Measurements from ENCODE around the gene CLP1. TPM values are rescaled to one million over a fixed set of nuclear protein-coding genes. Genes with fewer than 3 reads are reported as not detected.
"Not testable (repeated sequence)": the region's sequence is repeated elsewhere in the genome, so short reads cannot be mapped to it uniquely, and the experiment has no call there.

Gene CLP1
- total RNA-seq, 1 donor from 2014 or later: 7.7 TPM

DNA sequence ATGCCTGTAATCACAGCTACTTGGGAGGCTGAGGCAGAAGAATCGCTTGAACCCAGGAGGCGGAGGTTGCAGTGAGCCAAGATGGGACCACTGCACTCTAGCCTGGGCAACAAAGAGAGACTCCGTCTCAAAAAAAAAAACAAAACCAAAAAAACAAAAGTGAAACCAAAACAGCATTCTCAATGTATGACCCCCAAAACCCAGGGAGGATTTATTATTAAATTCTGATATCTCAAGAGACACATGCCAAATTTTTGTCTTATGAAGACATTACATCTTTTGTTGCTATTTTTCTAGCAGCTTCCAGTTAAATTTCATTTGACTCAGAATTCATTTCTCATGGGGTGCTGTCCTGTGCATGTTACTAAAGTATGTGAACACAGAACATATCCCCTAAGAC lies 4.9 kb upstream of the CLP1 start:
- ATAC-seq: no peak
- no peak for DNase-seq
- intact Hi-C loops (cut with micrococcal nuclease): no loop called here

DNA sequence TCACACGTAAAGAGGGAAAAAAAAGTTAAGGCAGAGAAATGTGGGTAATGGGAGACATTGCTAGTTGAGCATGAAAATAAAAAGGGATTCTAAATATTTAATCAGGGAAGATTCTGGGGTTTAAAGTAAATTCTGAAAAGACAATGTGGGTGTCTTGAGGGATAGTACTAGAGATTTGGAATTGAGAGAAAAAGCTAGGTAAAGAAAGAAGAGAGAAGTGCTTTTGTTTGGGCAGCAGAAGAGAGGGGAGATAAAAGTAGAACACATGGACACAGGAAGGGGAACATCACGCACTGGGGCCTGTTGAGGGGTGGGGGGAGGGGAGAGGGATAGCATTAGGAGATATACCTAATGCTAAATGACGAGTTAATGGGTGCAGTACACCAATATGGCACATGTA lies 4.4 kb upstream of the CLP1 start:
- intact Hi-C loops (cut with micrococcal nuclease): no loop called here
- no peak for ATAC-seq

DNA sequence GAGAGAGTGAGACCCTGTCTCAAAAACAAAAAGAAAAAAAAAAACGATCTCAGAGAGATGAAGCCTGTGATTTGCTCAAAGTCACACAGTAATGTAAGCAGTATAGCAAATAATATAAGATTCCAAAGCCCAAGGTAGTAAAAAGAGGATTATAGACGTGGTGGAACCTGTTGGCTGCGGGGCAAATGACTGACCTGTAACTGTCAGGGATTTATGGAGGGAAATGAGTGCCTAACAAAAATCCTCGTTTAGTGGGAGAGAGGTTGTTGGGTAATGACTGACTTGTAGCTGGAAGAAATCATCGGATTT lies 723 bp upstream of the CLP1 start:
- ATAC-seq: no peak
- no peak for DNase-seq
- intact Hi-C loops (cut with micrococcal nuclease): no loop called here

More for the DNA sequence above, 4.4 kb upstream of the CLP1 start:
- no peak for DNase-seq

DNA sequence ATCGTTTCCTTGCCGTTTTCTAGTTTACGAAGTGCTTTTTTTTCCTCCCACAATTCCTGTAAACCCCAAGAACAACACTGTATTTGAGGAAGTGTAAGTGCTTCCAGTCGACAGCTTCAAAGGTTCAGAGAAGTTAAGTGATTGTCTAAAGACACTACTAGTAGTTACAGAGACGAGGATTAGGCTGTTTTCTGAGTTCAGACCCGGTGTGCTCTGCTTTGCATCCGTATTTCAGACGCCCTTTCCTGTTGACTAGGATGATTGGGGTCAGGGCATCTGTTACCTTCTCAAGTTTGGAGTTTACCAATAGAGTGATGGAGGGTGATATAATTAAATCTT lies 430 bp downstream of the CLP1 start:
- DNase-seq (no peak), ATAC-seq (no peak)
- intact Hi-C loops (cut with micrococcal nuclease): no loop called here

DNA sequence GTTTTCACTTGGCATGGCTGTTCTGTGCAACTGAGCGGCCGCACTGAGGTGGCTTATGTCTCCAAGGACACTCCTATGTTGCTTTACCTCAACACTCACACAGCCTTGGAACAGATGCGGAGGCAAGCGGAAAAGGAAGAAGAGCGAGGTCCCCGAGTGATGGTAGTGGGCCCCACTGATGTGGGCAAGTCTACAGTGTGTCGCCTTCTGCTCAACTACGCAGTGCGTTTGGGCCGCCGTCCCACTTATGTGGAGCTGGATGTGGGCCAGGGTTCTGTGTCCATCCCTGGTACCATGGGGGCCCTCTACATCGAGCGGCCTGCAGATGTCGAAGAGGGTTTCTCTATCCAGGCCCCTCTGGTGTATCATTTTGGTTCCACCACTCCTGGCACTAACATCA lies 2.1 kb downstream of the CLP1 start:
- DNase-seq: no peak
- ATAC-seq: no peak
- intact Hi-C loops (cut with micrococcal nuclease): no loop called here

DNA sequence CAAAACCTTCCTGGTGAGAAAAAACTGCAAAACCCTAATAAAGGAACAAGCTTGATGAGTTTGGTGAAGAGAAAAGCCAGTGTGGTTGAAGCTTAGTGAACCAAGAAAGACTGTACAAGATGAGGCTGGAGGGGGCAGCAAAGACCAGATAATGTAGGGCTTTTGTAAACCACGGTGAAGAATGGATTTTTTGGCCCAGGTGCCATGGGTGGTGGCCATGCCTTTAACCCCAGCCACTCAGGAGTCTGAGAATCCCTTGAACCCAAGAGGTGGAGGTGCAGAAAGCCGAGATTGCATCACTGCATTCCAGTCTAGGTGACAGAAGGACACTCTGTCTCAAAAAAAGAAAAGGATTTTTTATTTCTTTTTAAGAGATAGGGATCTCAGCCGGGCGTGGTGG lies 5.3 kb downstream of the CLP1 start:
- intact Hi-C loops (cut with micrococcal nuclease): no loop called here
- ATAC-seq (no peak), DNase-seq (no peak)

DNA sequence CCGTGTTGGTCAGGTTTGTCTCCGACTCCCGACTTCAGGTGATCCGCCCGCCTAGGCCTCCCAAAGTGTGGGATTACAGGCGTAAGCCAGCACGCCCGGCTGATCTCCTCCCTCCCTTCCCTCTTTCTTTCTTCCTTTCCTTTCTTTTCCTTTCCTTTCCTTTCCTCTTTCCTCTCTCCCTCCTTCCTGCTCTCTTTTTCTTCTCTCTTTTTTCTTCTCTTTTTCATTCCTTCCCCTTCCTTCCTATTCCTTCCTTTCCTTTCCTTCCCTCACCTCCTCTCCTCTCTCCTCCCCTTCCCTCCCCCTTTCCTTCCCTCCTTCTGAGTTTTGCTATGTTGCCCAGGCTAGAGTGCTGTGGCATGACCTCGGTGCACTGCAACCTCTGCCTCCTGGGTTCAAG lies 6.4 kb downstream of the CLP1 start:
- no peak for ATAC-seq
- DNase-seq: no peak
- intact Hi-C loops (cut with micrococcal nuclease): no loop called here

DNA sequence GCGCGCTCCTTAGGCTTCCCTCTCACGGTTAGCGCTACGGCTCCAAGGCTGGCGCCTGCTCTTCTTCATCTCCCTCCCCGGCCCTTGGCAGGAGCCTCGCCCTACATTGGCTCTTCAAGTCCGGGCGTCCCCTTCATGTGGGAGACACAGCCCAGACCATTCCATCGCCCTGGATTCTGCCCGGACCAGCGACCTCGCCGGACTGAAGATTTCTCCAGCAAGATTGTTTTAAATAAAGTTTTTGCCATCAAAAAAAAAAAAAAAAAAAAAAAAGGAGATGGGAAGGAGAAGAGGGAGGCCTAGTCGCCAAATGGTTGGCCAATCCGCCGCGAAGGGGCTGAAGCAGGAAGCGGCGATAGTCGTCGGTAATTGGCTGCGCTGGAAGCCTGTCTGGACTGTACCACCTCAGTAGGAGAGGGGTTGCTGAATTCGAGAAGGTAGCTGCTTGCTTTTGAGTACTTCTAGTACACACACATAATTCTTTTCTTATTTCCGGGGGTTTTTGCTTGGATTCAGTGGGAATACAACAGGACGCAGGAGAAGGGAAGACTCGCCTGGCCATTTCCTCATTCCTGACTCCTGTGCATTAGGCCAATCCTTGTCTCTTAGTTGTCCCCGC lies 9.7 kb downstream of the CLP1 start:
- ATAC-seq (peak; percentile 87), DNase-seq (peak; percentile 97)
- intact Hi-C loops (cut with micrococcal nuclease): no loop called here

DNA sequence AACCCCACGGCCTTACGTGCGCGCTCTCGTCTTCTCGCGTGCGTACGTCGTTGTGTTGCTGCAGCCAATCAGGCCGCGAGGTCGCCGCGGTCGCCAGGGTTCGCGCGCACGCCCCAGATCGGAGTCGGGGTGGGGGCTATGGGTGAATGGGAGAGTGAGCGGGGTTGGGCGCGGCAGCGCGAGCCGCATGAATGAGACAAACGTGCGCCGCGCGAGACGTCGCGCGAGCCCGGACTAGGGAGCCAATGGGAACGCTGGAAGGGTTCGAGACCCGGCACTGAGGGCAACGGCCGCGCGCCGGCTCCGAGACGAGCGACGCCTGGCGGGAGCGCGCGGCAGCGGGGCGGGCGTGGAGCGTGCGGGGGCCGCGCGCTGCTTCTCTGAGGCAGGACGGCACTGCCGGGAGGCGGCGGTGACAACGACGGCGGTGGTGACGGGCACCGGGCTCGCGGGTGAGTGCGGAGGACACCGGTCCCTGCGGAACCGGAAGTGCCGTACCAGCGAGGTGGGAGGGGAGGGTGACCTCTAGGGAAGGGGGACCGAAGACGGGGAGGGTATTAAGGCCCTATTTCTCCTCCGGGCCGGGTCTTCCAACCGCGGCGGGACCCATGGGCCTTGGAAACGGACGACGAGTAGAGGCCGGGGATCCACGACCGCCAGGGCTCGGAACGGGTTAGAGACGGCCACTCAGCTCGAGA lies 10.3 kb downstream of the CLP1 start, which contains the start of gene ZDHHC5:
Gene ZDHHC5 (plus strand): TSS at position 379 of the 698 bp plus-strand sequence. CDS start 4,977 bp downstream, outside the sequence.
- DNase-seq (peak; percentile 100), ATAC-seq (peak; percentile 95)
- intact Hi-C loops (cut with micrococcal nuclease): loop anchor here (2.0 kb wide), 2 partner anchors 45 to 75 kb away; partner anchors contain the start of genes MED19 and TMX2

DNA sequence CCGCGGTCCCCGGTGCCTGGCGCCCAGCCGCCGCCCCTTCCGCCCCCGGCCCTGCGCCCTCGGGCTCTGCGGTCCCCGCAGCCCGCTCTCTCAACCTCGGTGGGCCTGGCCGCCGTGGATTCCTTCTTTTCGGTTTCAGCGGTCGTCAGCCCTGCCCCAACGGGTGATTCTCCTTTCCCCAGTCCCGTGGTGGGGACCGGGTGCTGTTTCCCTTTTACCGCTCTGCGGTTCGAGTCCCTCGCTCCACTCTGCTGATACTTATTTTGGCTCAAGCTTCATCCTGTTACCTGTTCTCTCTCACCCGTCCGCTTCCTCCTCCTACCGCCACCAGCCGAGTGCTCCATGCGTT lies 10.8 kb downstream of the CLP1 start:
- ATAC-seq: peak; percentile 6
- intact Hi-C loops (cut with micrococcal nuclease): loop anchor here (2.0 kb wide), 2 partner anchors 44 to 74 kb away; partner anchors contain the start of genes MED19 and TMX2
- no peak for DNase-seq

DNA sequence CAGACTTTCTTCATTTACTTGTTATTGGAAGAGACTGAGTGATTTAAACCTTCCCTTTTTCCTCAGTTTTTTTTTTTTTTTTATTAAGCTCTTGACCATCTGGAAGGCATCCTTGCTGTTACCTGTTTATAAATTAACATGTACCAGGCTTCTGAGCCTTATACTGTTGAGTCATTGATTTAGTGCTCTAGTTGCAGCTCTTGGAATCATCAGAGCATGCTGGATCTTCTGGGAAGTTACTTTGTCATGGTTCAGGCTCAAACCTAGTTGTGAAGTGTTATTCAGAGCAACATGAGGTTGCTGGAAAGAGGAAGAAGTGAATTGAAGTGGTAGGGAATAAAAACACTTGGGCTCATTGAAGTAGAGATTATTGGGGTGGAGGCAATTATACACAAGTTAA lies 16.7 kb downstream of the CLP1 start:
- ATAC-seq (no peak), DNase-seq (no peak)
- intact Hi-C loops (cut with micrococcal nuclease): no loop called here

DNA sequence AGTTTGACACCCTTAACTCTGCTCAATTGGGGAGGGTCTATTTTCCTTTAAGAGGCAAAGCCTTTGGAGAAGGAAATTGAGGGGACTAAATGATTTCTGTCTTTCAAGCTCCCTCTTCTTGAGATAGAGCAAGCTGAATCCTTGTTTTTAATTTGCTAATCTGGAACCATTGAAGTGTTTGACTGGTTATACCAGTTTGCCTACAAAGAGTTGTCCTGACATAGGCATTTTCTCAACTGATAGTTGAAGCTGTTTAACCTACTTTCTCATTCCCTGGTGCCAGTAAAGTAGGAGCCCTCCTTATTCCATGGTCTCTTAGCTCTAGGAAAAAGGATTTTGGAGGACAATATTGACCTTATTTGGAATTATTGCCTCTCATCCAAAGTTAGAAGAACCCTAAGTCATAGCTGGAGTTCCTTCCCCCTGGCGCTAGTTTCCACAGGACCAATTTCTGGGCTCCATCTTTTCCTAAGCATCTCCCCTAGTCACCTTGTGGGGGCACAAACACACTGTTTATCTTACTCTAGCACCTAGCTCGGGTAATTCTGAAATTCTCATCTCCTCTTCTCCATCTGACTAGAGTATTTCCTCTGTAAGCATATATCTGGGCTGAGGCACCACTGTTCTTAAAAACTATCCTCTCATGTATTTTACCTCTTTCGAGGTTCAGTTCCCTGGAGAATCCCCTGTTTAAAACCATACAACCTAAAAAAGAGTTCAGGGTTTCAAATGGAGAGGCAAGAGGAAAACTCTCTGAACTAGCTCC lies 17.8 kb downstream of the CLP1 start:
- intact Hi-C loops (cut with micrococcal nuclease): no loop called here

DNA sequence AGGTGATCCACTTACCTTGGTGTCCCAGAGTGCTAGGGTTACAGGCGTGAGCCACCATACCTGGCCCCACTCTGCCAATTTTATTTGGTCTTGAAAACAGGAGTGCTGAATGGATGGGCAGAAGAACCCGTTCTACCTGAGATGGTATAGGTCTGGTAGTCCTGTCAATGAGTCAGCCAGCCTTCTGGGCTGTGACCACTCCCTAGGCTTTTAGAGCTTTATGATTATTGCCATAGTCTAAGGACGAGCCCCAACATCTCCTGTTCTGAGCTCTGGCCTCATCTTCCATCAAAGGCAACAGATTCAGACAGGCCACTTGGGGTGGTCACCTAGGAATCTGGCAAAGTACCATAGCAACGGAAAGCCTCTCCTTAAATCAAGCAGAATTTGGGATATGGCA lies 21.8 kb downstream of the CLP1 start:
- no peak for ATAC-seq

More for the DNA sequence above, 17.8 kb downstream of the CLP1 start:
- ATAC-seq (no peak), DNase-seq (no peak)

DNA sequence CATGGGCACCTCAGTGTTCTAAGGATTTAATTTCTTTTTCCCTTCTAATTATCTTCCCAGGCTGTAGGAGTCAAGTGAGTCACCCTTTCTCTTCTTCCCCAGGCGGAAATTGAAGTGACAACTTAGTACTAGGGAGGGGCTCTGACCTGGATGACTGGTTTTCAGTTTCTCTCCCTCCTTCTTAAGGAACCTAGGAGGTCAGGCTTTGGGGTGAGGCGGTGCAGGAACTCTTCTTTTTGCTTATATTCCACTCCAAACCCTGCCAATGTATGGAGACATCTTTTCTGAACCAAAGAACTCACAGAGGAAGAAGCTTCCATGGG lies 23.0 kb downstream of the CLP1 start:
- ATAC-seq: no peak

More for the DNA sequence above, 21.8 kb downstream of the CLP1 start:
- intact Hi-C loops (cut with micrococcal nuclease): no loop called here
- no peak for DNase-seq

DNA sequence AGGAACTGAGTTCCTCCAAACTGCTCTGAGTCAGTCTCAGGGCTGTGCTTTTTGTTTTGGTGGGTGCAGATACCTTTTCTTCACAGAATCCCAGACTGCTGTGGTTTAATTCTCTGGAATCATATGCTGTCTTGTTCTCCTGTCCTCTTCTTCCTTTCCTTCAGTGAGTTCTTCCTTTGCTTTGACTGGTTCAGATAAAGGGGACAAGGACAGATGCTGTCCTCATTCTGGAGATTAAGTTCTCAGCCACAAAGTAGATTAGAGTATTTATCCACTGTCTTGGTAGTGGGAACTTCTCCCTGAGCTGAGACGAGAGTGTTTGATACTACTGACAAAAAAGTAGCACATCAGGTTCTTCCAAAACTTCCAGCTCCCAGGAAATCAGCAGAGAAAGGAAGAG lies 23.6 kb downstream of the CLP1 start:
- DNase-seq (no peak), ATAC-seq (no peak)
- intact Hi-C loops (cut with micrococcal nuclease): no loop called here

More for the DNA sequence above, 23.0 kb downstream of the CLP1 start:
- no peak for DNase-seq
- intact Hi-C loops (cut with micrococcal nuclease): no loop called here

DNA sequence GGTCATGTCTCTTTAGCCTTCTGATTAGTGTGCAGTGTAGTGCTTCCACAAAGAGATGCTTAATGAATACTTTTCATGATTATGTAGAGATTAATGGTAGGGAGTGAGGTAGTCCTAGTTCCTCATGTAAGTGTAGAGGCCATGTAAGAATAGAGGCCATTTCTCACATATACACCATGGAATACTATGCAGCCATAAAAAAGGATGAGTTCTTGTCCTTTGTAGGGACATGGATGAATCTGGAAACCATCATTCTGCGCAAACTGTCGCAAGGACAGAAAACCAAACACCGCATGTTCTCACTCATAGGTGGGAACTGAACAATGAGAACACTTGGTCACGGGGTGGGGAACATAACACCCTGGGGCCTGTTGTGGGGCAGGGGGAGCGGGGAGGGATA lies 32.9 kb downstream of the CLP1 start:
- intact Hi-C loops (cut with micrococcal nuclease); ATAC-seq; DNase-seq: not testable (repeated sequence)

DNA sequence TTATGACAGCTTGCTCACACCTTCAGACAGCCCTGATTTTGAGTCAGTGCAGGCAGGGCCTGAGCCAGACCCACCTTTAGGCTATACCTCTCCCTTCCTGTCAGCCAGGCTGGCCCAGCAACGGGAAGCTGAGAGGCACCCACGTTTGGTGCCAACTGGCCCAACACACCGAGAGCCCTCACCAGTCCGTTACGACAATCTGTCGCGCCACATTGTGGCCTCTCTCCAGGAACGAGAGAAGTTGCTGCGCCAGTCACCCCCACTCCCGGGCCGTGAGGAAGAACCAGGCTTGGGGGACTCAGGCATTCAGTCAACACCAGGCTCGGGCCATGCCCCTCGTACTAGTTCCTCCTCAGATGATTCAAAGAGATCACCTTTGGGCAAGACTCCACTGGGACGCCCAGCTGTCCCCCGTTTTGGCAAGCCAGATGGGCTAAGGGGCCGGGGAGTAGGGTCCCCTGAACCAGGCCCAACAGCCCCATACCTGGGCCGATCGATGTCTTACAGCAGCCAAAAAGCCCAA lies 41.3 kb downstream of the CLP1 start:
- intact Hi-C loops (cut with micrococcal nuclease): no loop called here
- ATAC-seq (peak; percentile 29), DNase-seq (no peak)

DNA sequence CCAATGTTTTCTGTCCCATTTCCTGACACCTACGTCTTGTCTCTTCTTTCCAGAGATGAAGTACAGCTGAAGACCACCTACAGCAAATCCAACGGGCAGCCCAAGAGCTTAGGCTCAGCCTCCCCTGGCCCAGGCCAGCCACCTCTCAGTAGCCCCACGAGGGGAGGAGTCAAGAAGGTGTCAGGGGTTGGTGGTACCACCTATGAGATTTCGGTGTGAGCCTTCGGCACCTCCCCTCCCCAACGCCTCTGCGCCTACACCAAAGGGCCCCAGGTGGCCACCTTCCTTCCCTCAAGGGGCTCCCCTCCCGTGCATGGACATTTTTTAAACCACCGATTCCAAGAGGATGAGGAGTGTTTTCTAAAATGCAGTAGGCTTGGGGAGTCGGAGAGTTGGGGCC lies 42.3 kb downstream of the CLP1 start:
- DNase-seq (no peak), ATAC-seq (no peak)
- intact Hi-C loops (cut with micrococcal nuclease): no loop called here

DNA sequence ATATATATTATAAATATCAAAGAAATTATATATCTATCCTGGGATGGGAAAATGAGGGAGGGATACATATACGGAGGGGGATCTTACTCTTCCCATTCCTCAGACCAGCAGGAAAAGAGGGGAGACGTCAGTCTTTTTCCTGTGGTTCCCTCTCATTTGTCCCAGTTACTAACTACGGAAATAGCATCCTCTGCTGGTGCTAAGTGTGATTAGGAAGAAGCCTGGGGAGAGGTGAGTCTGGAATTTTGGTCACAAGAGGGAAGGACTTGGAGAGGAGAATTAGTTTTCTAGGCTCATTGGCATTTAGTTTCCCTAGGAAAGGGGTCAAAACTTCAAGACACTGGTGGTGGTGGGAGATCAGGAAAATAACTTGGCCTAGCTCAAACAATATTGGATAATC lies 42.9 kb downstream of the CLP1 start:
- intact Hi-C loops (cut with micrococcal nuclease): no loop called here
- no peak for ATAC-seq
- no peak for DNase-seq

DNA sequence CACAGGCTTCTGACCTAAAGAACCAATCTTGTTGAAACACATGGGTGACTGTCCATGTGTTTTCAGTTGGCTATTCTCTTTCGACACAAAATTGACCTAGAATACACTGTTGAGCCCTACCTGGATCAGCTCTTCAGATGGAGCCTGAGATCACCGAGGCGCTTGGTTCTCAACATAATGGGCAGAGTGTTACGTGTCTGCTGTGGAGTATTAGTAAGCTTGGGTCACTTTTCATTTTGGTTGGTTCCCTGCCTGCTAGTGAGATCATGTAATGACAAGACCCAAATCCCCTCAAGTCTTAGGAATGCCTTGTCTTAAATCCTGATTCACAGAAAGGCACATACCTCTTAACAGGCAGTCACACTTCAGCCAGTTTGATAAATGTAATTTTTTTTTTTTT lies 45.8 kb downstream of the CLP1 start:
- DNase-seq: no peak
- intact Hi-C loops (cut with micrococcal nuclease): no loop called here
- ATAC-seq: no peak
